ENCODE measurements around the gene SRCAP.

DNA sequence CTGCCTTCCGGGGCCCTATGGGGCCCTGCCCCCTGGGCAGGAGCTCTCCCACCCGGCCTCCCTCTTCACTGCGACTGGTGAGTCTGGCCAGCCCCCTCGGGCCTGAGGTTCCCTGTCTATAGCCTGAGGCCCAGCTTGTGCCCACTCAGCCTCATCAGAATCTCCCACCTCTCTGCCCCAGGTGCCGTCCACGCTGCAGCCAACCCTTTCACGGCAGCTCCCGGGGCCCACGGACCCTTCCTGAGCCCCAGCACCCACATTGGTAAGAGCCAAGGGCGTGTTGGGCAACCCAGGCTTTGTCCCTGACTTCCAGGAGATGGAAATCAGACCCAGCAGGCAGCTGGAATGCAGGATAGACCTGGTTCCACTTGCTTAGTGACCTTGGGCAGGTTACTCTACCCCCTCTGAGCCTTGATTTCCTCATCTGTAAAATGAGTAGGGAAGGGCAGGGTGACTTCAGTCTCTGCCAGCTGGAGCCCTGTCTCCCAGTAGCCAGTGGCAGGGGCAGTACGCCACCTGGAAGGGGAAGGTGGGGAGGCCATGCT is 31.5 kb upstream of the SRCAP start:
- TF ChIP-seq, protein P1, sequence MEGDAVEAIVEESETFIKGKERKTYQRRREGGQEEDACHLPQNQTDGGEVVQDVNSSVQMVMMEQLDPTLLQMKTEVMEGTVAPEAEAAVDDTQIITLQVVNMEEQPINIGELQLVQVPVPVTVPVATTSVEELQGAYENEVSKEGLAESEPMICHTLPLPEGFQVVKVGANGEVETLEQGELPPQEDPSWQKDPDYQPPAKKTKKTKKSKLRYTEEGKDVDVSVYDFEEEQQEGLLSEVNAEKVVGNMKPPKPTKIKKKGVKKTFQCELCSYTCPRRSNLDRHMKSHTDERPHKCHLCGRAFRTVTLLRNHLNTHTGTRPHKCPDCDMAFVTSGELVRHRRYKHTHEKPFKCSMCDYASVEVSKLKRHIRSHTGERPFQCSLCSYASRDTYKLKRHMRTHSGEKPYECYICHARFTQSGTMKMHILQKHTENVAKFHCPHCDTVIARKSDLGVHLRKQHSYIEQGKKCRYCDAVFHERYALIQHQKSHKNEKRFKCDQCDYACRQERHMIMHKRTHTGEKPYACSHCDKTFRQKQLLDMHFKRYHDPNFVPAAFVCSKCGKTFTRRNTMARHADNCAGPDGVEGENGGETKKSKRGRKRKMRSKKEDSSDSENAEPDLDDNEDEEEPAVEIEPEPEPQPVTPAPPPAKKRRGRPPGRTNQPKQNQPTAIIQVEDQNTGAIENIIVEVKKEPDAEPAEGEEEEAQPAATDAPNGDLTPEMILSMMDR (IDR thresholded peaks at IDR 0.05): no peak
- TF ChIP-seq ZNF416 (CRISPR knock-in tag; IDR thresholded peaks at IDR 0.05) (no peak), ZNF219 (CRISPR knock-in tag; IDR thresholded peaks at IDR 0.05; ENCODE audit: borderline replicate concordance) (no peak), ZNF317 (CRISPR knock-in tag; IDR thresholded peaks at IDR 0.05; ENCODE audit: borderline replicate concordance, low read depth) (no peak), TEAD4 (CRISPR knock-in tag; IDR thresholded peaks at IDR 0.05) (no peak)
- TF ChIP-seq, protein P2, sequence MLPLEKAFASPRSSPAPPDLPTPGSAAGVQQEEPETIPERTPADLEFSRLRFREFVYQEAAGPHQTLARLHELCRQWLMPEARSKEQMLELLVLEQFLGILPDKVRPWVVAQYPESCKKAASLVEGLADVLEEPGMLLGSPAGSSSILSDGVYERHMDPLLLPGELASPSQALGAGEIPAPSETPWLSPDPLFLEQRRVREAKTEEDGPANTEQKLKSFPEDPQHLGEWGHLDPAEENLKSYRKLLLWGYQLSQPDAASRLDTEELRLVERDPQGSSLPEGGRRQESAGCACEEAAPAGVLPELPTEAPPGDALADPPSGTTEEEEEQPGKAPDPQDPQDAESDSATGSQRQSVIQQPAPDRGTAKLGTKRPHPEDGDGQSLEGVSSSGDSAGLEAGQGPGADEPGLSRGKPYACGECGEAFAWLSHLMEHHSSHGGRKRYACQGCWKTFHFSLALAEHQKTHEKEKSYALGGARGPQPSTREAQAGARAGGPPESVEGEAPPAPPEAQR (CRISPR knock-in tag; IDR thresholded peaks at IDR 0.05): no peak

Measured in WTC11 (cell line).